Suppressor macrophage treated with lipopolysaccharide for 1 hour (primary cell): Measurements from ENCODE around the gene TCN2.
"Not testable (repeated sequence)": the region's sequence is repeated elsewhere in the genome, so short reads cannot be mapped to it uniquely, and the experiment has no call there.

Source experiments
- DNase-seq, 3 donors: peaks; one replicate each; pipeline ENCODE4 v3.0.0-alpha.2; 2020 to 2022

TCN2 gene

DNA sequence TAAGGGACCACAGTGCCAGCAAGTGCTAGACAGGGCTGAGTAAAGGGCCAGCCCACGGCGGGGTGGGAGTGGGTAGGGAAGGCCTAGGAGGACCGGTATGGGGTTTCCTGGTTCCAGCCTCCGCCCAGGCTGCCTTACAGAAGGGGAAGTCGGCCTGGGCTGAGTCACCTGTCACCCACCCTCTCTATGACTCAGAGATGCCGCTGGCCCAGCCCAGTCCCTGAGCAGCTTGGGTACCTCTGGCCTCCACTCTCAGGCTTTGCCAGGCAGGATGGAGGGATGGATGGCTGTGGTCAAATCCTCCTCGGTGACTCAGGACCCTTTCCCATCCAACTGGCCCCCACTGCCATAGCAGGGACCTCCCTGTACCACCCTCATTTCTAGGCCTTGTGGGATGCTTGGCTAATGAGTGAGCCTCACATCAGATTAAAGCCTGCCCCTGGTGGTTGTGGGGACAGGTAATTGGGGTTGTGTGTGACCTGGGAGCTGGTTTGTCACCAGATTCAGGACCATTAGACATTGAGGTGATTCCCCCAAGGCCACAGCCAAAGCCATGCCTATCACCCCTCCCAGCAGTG, 42.5 kb downstream of the TCN2 start:
- peak; percentile 96 to 97 (median 96) for DNase-seq

DNA sequence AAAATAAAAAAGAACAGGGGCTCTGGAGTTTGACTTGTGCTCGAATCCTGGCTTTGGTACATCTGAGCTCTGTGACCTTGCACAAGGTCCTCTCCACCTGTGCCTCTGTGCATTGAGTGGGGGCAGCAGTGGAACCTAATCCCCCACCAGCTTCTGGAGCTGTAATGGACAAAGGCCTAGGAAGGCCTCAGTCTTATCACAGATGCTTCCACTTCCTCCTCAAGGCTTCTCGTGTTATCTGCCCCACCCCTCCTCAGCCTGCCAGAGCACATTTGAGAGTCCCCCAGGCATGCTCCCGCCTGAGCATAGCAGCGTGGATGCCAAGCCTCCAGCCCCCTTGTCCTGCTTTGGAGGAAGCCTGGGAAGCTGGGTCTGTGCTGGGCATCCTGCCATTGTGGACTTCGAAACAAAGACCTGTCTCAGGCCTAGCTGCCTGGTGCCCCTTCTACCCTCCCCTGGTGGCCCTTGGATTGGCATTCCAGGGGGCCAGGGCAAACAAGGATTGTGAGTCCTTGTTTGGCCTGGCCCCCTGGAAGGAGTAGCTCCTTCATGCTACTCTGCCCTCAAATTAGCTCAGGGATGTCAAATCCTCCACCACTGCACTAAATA, 43.6 kb downstream of the TCN2 start:
- no peak for DNase-seq

DNA sequence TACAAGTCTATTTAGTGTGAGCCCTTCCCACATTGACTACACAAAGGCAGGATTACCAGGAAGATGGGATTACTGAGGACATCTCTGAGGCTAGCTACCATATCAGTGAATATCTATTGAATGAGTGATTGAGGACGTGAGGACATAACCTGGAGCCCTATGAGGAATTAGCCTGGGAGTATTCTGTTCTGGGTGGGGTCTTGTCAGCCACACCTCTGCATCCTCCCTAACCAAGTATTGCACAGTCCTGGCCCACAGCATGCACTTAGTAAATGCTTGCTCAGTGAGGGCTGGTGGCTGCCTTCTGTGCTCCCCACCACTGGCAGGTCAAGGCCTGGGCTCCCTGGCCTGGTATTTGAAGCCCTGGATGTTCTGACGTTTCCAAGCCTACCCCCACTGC, 45.9 kb downstream of the TCN2 start:
- DNase-seq: no peak

DNA sequence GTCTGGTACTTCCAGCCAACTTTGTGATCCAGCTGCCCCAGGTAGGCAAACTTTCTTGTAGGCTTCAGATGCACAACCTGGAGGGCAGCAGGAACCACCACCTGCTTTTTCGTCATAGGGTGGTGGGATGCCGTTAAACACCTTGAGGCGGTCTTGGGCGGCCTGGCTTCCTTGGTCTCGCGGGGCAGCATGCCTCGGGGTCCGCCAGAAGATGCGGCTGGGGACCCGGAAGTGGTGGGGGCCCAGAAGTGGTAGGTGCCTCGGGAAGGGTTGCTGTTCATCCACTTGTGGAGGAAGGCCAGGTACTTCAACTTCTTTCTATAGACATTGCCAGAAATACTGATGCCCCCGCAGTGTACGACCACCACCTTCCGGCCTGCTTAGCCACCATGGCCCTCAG, 47.4 kb downstream of the TCN2 start:
- DNase-seq: no peak

DNA sequence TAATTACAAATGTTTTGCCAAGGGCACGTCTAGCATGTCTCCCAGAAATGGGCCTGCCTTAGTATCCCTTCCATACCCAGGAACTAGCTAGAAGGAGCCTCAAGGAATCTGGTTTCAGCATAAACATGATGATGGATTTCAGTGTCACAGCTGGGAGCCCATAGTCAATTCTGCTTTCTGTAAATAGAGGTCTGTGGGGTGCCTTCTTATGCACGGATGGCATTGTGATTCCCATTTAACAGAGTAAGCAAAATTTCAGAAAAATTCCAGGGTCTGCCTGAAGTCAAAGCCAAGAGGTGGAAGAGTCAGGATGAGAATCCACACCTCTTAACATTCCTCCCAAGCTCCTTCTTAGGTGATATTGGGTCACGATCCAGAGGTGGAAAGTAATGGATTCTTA, 48.6 kb downstream of the TCN2 start:
- DNase-seq: no peak

DNA sequence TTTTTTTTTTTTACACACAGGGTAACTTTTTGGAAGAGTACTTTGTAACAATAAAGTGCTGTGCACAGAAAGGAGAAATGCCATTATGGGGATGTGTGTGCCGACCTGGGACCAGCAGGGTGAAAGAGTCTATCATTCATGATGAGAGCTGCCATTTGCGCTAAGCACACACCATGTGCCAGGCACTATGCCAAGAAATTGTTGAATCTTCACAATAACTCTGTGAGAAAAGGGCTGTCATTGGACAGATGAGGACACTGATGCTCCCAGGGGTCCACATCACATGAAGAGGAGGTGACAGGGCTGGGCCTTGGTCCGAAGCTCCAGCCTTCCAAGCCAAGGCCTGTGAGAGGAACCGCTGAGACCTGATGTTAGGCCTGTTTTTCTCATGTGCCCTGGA, 55.1 kb downstream of the TCN2 start:
- DNase-seq: no peak

DNA sequence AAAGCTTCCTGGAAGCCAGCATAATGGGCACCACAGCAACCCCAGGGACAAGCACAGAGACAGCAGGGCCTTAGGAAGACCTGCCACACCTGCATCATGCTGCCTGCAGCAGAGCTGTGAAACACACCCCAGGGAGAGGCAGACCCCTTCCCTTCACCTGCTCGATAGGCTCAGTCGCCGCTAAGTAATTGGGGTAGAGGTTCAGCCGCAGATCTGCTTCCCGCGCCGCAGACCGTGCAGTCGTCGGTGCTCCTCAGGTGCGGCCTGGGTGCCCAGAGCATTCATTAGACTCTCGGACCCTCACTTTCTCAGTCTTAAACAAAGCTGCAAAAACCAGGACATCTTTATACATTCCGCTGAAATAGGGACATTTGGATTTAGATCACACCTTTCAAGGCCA, 57.8 kb downstream of the TCN2 start:
- DNase-seq: no peak

DNA sequence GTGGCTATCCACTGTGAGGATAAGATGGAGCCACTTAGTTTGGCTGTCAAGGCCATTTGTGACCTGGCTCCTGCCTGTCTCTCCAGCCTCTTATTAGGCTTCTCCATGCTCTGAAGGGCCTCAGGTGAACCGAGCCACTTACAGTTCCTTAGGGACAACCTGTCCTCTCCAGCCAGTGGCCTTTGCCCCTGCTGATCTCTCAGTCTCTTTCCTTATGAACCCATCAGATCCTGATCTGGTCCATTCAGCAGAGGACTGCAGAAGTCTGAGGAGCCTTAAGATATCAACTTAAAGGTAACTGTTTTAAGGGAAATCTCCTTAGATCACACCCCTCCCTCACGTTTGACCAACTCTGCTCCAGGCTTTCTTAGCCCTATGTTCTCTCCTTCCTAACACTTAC, 58.3 kb downstream of the TCN2 start:
- DNase-seq: no peak

DNA sequence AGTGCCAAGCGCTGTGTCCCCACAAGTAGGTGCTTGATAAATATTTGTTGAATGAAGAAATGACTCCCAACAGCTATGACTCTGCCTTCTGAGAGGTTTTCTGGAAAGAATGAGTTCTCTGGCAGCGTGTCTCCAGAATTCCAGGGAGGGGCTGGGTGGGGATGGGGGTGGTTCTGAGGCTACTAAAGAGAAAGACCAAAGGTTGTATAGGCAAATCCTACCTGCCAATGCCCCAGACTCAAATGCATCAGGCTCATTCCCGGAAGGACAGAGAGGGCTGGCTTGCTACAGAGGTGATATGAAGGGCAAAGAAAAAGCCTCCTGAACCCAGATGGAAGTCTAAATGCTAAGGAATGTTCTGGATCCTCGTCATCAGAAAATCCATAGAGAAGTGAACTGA, 58.8 kb downstream of the TCN2 start:
- DNase-seq: no peak

DNA sequence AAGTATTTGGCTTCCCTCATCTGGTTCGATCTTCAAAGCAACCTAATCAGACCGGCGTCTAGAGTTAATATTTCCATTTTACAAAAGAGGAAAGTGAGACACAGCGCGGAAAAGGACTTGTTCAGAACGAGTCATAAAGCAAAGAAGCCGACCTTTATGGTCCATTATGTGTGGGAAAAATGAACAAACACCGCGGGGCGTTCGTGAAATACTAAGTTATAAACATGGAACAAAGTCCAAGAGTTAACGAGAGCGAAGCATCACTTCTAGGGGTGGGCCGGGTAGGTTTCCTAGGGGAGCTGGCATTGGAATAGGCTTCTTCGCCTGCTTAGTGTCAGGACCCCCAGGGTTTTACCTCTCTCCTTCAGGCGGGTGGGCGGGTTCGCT, 60.1 kb downstream of the TCN2 start:
- DNase-seq: peak; percentile 15 to 25 (median 17)

DNA sequence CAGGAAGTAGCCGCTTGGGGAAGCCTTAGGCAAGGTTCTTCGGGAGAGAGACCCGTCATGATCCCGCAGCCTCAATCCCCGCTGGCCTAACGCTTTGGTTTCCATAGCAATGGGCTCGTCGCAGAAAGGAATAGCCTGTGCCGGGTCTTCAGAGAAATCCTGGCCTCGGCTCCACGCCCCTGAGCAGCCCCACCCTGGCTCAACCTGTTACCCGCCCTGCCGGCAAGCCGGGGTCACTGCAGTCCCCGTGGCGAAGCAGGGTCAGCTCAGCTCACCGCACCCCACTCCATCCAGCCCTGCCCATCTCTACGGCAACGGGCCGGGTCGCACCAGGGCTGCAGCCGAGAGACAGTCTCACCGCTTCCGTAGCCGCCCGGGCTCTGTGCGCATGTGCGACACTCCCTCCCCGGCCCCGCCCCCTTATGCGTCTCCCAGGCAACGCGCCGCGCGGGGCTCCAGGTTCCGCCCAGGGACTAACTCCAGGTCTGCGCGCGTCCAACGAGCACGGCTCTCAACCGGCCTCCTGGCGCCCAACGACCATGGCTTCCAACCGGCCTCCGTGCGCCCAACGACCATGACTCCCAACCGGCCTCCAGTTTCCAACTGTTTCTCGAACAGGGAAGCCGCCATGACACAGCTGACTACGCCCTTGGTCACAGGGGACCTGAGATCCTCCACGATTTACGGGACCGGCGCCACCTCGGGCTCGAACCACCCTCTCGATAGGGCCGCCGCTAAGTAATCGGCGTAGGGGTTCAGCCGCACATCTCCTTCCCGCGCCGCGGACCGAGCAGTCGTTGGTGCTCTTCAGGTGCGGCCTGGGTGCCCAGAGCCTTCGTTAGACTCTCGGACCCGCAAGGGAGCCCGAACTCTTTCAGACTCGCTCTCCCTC, 60.8 kb downstream of the TCN2 start, which contains the start of gene DUSP18:
TSS of gene DUSP18 (minus strand) at position 382 of the 892 bp plus-strand sequence. CDS start 3,872 bp downstream, outside the sequence.
- peak; percentile 91 to 96 (median 96) for DNase-seq

DNA sequence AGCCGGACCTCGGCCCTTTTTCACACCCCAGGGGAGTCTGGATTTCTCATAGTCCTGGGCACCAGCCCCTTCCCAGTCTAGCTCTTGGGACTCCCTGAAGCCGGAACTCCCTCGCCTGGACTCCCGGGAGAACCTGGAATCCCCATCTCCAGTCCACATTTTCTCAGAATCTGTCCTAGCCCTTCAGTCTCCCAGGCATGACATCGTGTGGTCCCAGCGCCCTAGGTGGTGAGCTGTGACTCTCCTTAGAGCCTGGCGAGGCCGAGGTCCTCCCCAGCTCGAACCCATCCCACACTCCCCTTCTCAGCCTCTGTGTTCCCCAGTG, 61.4 kb downstream of the TCN2 start:
- no peak for DNase-seq

DNA sequence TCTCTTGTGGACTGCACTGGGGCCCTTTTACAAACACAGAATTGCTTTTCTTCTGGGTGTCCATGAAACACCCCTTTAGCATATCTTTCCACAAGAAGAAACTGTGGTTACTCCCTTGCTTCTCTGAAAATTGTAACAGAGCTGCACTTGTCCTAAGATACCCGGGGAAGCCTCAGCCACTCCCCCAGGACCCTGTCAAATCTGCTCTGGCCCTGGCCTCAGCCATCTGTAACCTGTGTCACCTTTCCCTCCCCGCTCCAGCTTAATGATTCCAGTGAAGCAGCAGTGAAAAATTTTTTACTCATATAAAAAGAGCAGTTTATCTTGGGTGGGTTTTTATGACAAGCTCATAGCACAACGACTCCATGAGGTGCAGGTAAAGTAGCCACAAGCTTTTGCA, 64.1 kb downstream of the TCN2 start:
- DNase-seq: no peak

DNA sequence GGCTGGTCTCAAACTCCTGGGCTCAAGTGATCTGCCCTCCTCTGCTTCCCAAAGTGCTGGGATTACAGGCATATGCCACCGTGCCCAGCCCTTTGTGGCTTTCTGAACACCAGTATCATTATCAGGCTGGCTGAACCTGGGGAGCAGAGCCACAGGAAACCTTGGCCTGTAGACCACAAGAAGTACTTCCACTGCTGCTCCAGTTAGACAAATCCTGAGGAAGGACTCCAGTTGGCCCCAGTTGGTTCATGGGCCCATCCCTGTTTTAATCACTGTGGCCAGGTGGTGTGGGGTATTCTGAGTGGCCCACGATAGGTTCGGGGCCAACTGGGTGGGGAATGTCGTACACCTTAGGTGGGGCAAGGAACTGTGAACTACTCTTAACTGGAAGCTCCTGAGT, 66.2 kb downstream of the TCN2 start:
- no peak for DNase-seq

DNA sequence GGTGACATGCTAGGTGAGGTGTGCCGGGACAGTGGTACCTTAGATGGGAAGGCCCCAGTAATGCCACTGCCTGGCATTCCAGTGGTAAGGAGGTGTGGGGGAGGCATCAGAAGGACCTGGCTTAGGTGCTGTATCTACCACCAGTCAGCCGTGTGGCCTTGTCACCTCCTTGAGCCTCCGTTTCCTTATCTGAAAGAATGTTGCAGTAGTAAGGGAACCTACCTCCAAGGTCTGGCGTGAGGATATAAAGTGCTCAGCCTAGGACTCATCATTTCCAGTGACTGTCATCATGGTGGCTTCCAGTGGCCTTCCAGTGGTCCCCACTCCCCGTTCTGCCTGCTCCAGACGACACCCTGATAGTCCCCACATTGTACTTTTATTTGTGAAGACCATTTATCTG, 67.5 kb downstream of the TCN2 start:
- DNase-seq: no peak

DNA sequence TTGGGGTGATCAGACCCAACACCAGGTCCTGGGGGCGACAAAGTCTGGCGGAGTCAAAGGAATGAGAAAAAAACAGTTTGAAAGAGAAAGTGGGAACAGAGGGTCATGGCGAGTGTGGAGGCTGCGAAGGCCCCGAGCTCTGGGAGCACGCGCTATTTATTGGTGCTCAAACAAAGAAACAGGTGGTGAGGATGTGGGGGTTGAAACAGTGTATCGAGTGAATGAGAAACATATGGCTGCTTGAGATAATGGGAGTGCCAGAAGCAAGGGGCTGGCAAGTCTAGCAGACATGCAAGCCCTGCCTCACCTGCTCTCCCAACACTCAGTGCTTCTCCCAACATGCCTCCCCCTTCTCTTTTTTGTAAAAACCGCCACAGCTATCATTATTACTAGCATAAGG, 68.5 kb downstream of the TCN2 start:
- DNase-seq: no peak

DNA sequence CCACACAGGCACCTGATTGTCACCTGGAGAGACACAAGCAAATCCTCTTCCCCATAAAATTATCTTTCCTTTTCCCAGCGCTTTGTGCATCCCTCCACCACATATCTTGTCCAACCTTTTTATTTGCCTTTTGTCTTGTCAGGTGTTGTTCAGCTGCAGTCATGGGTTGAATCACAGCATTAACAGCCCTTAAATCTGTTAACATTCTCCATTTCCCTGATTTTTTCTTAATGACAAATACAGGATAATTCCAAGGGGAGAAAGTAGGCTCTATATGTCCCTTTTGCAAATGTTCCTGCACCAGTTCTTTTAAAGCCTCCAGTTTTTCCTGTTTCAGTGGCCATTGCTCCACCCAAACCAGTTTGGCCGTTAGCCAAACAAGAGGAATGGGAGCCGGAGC, 69.6 kb downstream of the TCN2 start:
- not testable (repeated sequence) for DNase-seq
